ENCODE data around the gene KLK15. TPM values are rescaled to one million over a fixed set of nuclear protein-coding genes. Genes with fewer than 3 reads are reported as not detected.

KLK15 gene
- total and polyA plus RNA-seq, 2 donors (not counting 3 experiments of a cell fraction or from before 2014, with no cell fraction given), result not detected

- FAIRE-seq, result no peak
- ChIA-PET CTCF (no interaction called here), POLR2A (no interaction called here)
- Histone ChIP-seq H3K9me1 (replicated peaks; ENCODE audit: control insufficient read depth, extremely low read depth, insufficient read depth, low read length) (no peaks in the 10 kb centered on the region), H3K4me3 (replicated peaks in 1 of 3; ENCODE audit: insufficient read depth in 1 of 3, low read depth in 1 of 3, low read length in 3 of 3) (no peak overlapping the region), H3K79me2 (ENCODE audit: control insufficient read depth, insufficient read depth, low read length) (peaks cover 49% of the 10 kb centered on the region), H3K4me1 (ENCODE audit: control insufficient read depth, extremely low read depth, insufficient read depth, low read length) (peaks cover 12% of the 10 kb centered on the region), H3K27me3 (ENCODE audit: control insufficient read depth in 2 of 2, insufficient read depth in 2 of 2, low read length in 2 of 2) (no peaks in the 10 kb centered on the region), H4K20me1 (replicated peaks; ENCODE audit: control insufficient read depth, extremely low read depth, insufficient read depth, low read length) (no peaks in the 10 kb centered on the region), H3K36me3 (ENCODE audit: control insufficient read depth in 2 of 2, extremely low read depth in 1 of 2, insufficient read depth in 2 of 2, low read length in 2 of 2) (peaks cover 19 to 22% of the 10 kb centered on the region in 2 experiments), H3K4me2 (ENCODE audit: insufficient read depth, low read length) (no peak overlapping the region), H2AFZ (ENCODE audit: low read depth, low read length) (no peak overlapping the region), H3K9ac (replicated peaks; ENCODE audit: extremely low read depth, insufficient read depth, low read length) (no peak overlapping the region), H3K9me3 (replicated peaks; ENCODE audit: control insufficient read depth, insufficient read depth, low read length) (no peaks in the 10 kb centered on the region), H3K27ac (ENCODE audit: insufficient read depth, low read depth, low read length) (no peak overlapping the region)
- no peak for DNase-seq (ENCODE audit: low read depth, low spot score)
- no TSS peak for BruUV-seq (replicated peaks)
- TF ChIP-seq MYC (IDR thresholded peaks at IDR 0.05; ENCODE audit: low read depth, low read length) (no peak), GATA2 (IDR thresholded peaks at IDR 0.05; ENCODE audit: insufficient read depth, insufficient read length, low read depth, low read length) (no peak), MAX (IDR thresholded peaks at IDR 0.05; ENCODE audit: insufficient read depth, insufficient read length) (no peak)
- dilution Hi-C loops (cut with MboI; ENCODE audit: extremely low pct_ligation_motif_present, low sequenced_read_pairs), result no loop called here
- intact Hi-C loops (cut with micrococcal nuclease), result no loop called here
These were observed 33.9 kb downstream of the KLK15 start for GRCh38 chr19:50799547-50799851.

- peaks cover 19 to 22% of the 10 kb centered on the region in 2 experiments for H3K36me3 ChIP-seq (ENCODE audit: control insufficient read depth in 2 of 2, extremely low read depth in 1 of 2, insufficient read depth in 2 of 2, low read length in 2 of 2)
- peaks cover 12% of the 10 kb centered on the region for H3K4me1 ChIP-seq (ENCODE audit: control insufficient read depth, extremely low read depth, insufficient read depth, low read length)
- no peak for TF ChIP-seq MAX (IDR thresholded peaks at IDR 0.05; ENCODE audit: insufficient read depth, insufficient read length)
- TF ChIP-seq FOS (IDR thresholded peaks at IDR 0.05; ENCODE audit: borderline replicate concordance, insufficient read depth, low read length), result no peak
- TF ChIP-seq POLR2AphosphoS5 (IDR thresholded peaks at IDR 0.05; ENCODE audit: insufficient read depth, low read depth, low read length), result no peak
- no peak for TF ChIP-seq POLR2A (IDR thresholded peaks at IDR 0.05; ENCODE audit: low read depth, low read length)
- TF ChIP-seq MYC (IDR thresholded peaks at IDR 0.05; ENCODE audit: low read depth, low read length), result no peak
- no peak for TF ChIP-seq CTCF (IDR thresholded peaks at IDR 0.05; ENCODE audit: extremely low read depth in 1 of 2, insufficient read depth in 1 of 2, low read depth in 1 of 2, low read length in 2 of 2)
- no peak for TF ChIP-seq GATA2 (IDR thresholded peaks at IDR 0.05; ENCODE audit: insufficient read depth, insufficient read length, low read depth, low read length)
- TF ChIP-seq EZH2 (IDR thresholded peaks at IDR 0.05; ENCODE audit: borderline replicate concordance, low read depth, low read length, severe bottlenecking), result no peak
- TF ChIP-seq JUN (IDR thresholded peaks at IDR 0.05; ENCODE audit: borderline replicate concordance, insufficient read depth, insufficient read length, low read depth), result no peak
- no peak overlapping the region for H3K9ac ChIP-seq (replicated peaks; ENCODE audit: extremely low read depth, insufficient read depth, low read length)
- FAIRE-seq (no peak), DNase-seq (ENCODE audit: low read depth, low spot score) (no peak)
- no peaks in the 10 kb centered on the region for H3K27me3 ChIP-seq (ENCODE audit: control insufficient read depth in 2 of 2, insufficient read depth in 2 of 2, low read length in 2 of 2)
- peaks cover 45% of the 10 kb centered on the region for H3K79me2 ChIP-seq (ENCODE audit: control insufficient read depth, insufficient read depth, low read length)
- ChIA-PET CTCF (interaction anchor here (1.9 kb wide), 1 partner anchor 15 kb away, joined by 7 read pairs; no protein-coding TSS in a partner anchor), POLR2A (no interaction called here)
- H4K20me1 ChIP-seq (replicated peaks; ENCODE audit: control insufficient read depth, extremely low read depth, insufficient read depth, low read length), result no peaks in the 10 kb centered on the region
- no peak overlapping the region for H3K27ac ChIP-seq (ENCODE audit: insufficient read depth, low read depth, low read length)
- no peak overlapping the region for H3K4me3 ChIP-seq (replicated peaks in 1 of 3; ENCODE audit: insufficient read depth in 1 of 3, low read depth in 1 of 3, low read length in 3 of 3)
- H3K9me3 ChIP-seq (replicated peaks; ENCODE audit: control insufficient read depth, insufficient read depth, low read length), result no peaks in the 10 kb centered on the region
- no TSS peak for BruUV-seq (replicated peaks)
- intact Hi-C loops (cut with micrococcal nuclease), result no loop called here
- no peaks in the 10 kb centered on the region for H3K9me1 ChIP-seq (replicated peaks; ENCODE audit: control insufficient read depth, extremely low read depth, insufficient read depth, low read length)
- no peak overlapping the region for H2AFZ ChIP-seq (ENCODE audit: low read depth, low read length)
- dilution Hi-C loops (cut with MboI; ENCODE audit: extremely low pct_ligation_motif_present, low sequenced_read_pairs), result no loop called here
- H3K4me2 ChIP-seq (ENCODE audit: insufficient read depth, low read length), result no peak overlapping the region
These were observed 34.5 kb downstream of the KLK15 start for GRCh38 chr19:50798659-50799546.

All from endothelial cell of umbilical vein (primary cell).